NCI-H748 (cell line): ENCODE results near the gene WBP1L.
"Not testable (repeated sequence)": the region's sequence is repeated elsewhere in the genome, so short reads cannot be mapped to it uniquely, and the experiment has no call there.

Source experiments
- DNase-seq: peaks from one replicate; lab custom pipeline; 2025; ENCODE audit not compliant: unreplicated experiment; lab: John Stamatoyannopoulos, UW

WBP1L gene

GRCh38 chr10:102804382-102805055 is 60.8 kb downstream of the WBP1L start:
- no peak for DNase-seq

GRCh38 chr10:102808380-102808779 is 64.6 kb downstream of the WBP1L start:
- no peak for DNase-seq

GRCh38 chr10:102811346-102811745 is 67.6 kb downstream of the WBP1L start:
- no peak for DNase-seq

- DNase-seq, result no peak
These were observed 68.6 kb downstream of the WBP1L start for GRCh38 chr10:102812231-102812876.

GRCh38 chr10:102813017-102813541 is 69.3 kb downstream of the WBP1L start:
- no peak for DNase-seq

- no peak for DNase-seq
These were observed 70.1 kb downstream of the WBP1L start for GRCh38 chr10:102813734-102814452.

- no peak for DNase-seq
These were observed 70.7 kb downstream of the WBP1L start for GRCh38 chr10:102814453-102814871.

GRCh38 chr10:102814873-102815661 is 71.3 kb downstream of the WBP1L start:
- no peak for DNase-seq

- no peak for DNase-seq
These were observed 72.2 kb downstream of the WBP1L start for GRCh38 chr10:102815790-102816549.

- DNase-seq, result no peak
These were observed 73.4 kb downstream of the WBP1L start for GRCh38 chr10:102817175-102817574.

- DNase-seq, result no peak
These were observed 75.3 kb downstream of the WBP1L start for GRCh38 chr10:102819054-102819453.

- not testable (repeated sequence) for DNase-seq
These were observed 76.3 kb downstream of the WBP1L start for GRCh38 chr10:102820008-102820407.

GRCh38 chr10:102822222-102822621 is 78.5 kb downstream of the WBP1L start:
- DNase-seq, result no peak

- no peak for DNase-seq
These were observed 80.9 kb downstream of the WBP1L start for GRCh38 chr10:102824664-102825063.

GRCh38 chr10:102826148-102826796 is 82.5 kb downstream of the WBP1L start:
- DNase-seq, result no peak

GRCh38 chr10:102827597-102827975 is 83.8 kb downstream of the WBP1L start:
- DNase-seq, result no peak

GRCh38 chr10:102831322-102832071 is 87.7 kb downstream of the WBP1L start:
- no peak for DNase-seq

- no peak for DNase-seq
These were observed 88.5 kb downstream of the WBP1L start for GRCh38 chr10:102832248-102832647.

- no peak for DNase-seq
These were observed 89.2 kb downstream of the WBP1L start for GRCh38 chr10:102832987-102833386.
